NB4 (cell line): ENCODE results near the gene NOS3.

Experiments
- CTCF ChIP-seq: IDR thresholded peaks from one replicate; pipeline ENCODE4 v1.5.1; 2012; ENCODE audit warnings: low read depth, low read length
- MYC ChIP-seq: IDR thresholded peaks from 2 replicates; pipeline ENCODE4 v1.6.1; 2011; ENCODE audit warnings: low read depth, low read length
- POLR2A ChIP-seq: IDR thresholded peaks from 2 replicates; pipeline ENCODE4 v1.6.1; 2011; ENCODE audit warnings: mild to moderate bottlenecking; ENCODE audit not compliant: insufficient read length; ENCODE audit errors: extremely low read depth

- TF ChIP-seq CTCF (no peak), MYC (no peak), POLR2A (no peak)
These were observed 23.1 kb downstream of the NOS3 start for GRCh38 chr7:151013733-151014497.
